Loucy (cell line): ENCODE data around the gene TEX55.

Source experiments
- H2AFZ ChIP-seq: fragments of 200-600 bp; sonication (generic); 2 replicates; pipeline ENCODE4 v1.6.0; 2016; ENCODE audit warnings: antibody characterized with exemption, mild to moderate bottlenecking, low read length, moderate library complexity
- H3F3A ChIP-seq: fragments of 200-600 bp; 2 replicates; pipeline ENCODE4 v1.6.0; 2016; ENCODE audit warnings: antibody characterized with exemption, low read depth, mild to moderate bottlenecking
- H3K27me3 ChIP-seq: fragments of 200-600 bp; sonication (generic); 2 replicates; pipeline ENCODE4 v1.6.1; 2014; ENCODE audit warnings: low read length, mild to moderate bottlenecking; ENCODE audit not compliant: insufficient read depth, poor library complexity, severe bottlenecking
- H3K36me3 ChIP-seq: fragments of 200-600 bp; sonication (generic); 2 replicates; pipeline ENCODE4 v1.6.1; 2016; ENCODE audit warnings: low read length; ENCODE audit not compliant: insufficient read depth
- H3K4me1 ChIP-seq: fragments of 200-600 bp; sonication (generic); 2 replicates; pipeline ENCODE4 v1.5.1; 2014; ENCODE audit warnings: low read length, mild to moderate bottlenecking; ENCODE audit not compliant: insufficient read depth, poor library complexity, severe bottlenecking
- H3K4me2 ChIP-seq: fragments of 200-600 bp; sonication (generic); 2 replicates; pipeline ENCODE4 v1.6.0; 2014; ENCODE audit warnings: antibody characterized with exemption, low read length, low read depth, mild to moderate bottlenecking; ENCODE audit not compliant: poor library complexity, severe bottlenecking
- H3K4me3 ChIP-seq: fragments of 200-600 bp; sonication (generic); 2 replicates; pipeline ENCODE4 v1.5.1; 2014; ENCODE audit warnings: low read length, mild to moderate bottlenecking, mixed read lengths; ENCODE audit not compliant: poor library complexity, severe bottlenecking
- H3K79me2 ChIP-seq: fragments of 200-600 bp; sonication (generic); 2 replicates; pipeline ENCODE4 v1.6.1; 2014; ENCODE audit warnings: low read length; ENCODE audit not compliant: insufficient read depth
- H3K9ac ChIP-seq: fragments of 200-600 bp; sonication (generic); 2 replicates; pipeline ENCODE4 v1.6.0; 2014; ENCODE audit warnings: mild to moderate bottlenecking, low read depth, low read length, moderate library complexity; ENCODE audit not compliant: poor library complexity, severe bottlenecking
- H3K9me2 ChIP-seq: fragments of 200-600 bp; sonication (generic); replicated peaks from 2 replicates; pipeline ENCODE4 v1.6.1; 2016; ENCODE audit warnings: low read depth, low read length, mixed read lengths
- H3K9me3 ChIP-seq: fragments of 200-600 bp; sonication (generic); 2 replicates; pipeline ENCODE4 v1.6.1; 2014; ENCODE audit warnings: mild to moderate bottlenecking, antibody characterized with exemption, low read length, low read depth; ENCODE audit not compliant: insufficient read depth
- H4K20me1 ChIP-seq: fragments of 200-600 bp; sonication (generic); 2 replicates; pipeline ENCODE4 v1.6.0; 2014; ENCODE audit warnings: antibody characterized with exemption, low read length, mild to moderate bottlenecking; ENCODE audit not compliant: insufficient read depth, poor library complexity, severe bottlenecking
- CTCF ChIP-seq: fragments of 200-600 bp; sonication (generic); conservative IDR thresholded peaks from 2 replicates; pipeline ENCODE4 v1.5.1; 2014; ENCODE audit warnings: mild to moderate bottlenecking, antibody characterized with exemption, low read length
- EZH2phosphoT487 ChIP-seq: fragments of 200-600 bp; IDR thresholded peaks from 2 replicates; pipeline ENCODE4 v1.6.1; 2018; ENCODE audit warnings: antibody characterized with exemption, mild to moderate bottlenecking, moderate library complexity, borderline replicate concordance

The TEX55 gene

GRCh38 chr3:119173325-119173724 is 27.4 kb downstream of the TEX55 start, which contains the start of gene UPK1B:
Gene UPK1B, plus strand, starts transcription at chr3:119173598. Its CDS starts 13,144 bp downstream, at chr3:119186742.
- H3K9me2 ChIP-seq: no peaks in the 10 kb centered on the region
- no peak for TF ChIP-seq EZH2phosphoT487
- TF ChIP-seq CTCF: no peak

GRCh38 chr3:119175872-119176756 is 30.1 kb downstream of the TEX55 start:
- no peaks in the 10 kb centered on the region for H3K36me3 ChIP-seq
- TF ChIP-seq EZH2phosphoT487: no peak
- TF ChIP-seq CTCF: no peak
- H3K79me2 ChIP-seq: no peaks in the 10 kb centered on the region
- H2AFZ ChIP-seq: no peak overlapping the region
- no peaks in the 10 kb centered on the region for H3K27me3 ChIP-seq
- no peak overlapping the region for H3K9ac ChIP-seq
- no peaks in the 10 kb centered on the region for H3K4me1 ChIP-seq
- no peaks in the 10 kb centered on the region for H3K9me2 ChIP-seq
- H3F3A ChIP-seq: no peaks in the 10 kb centered on the region
- no peaks in the 10 kb centered on the region for H4K20me1 ChIP-seq
- no peak overlapping the region for H3K4me3 ChIP-seq
- no peak overlapping the region for H3K4me2 ChIP-seq
- H3K9me3 ChIP-seq: no peaks in the 10 kb centered on the region

More at GRCh38 chr3:119173325-119173724, 27.4 kb downstream of the TEX55 start, which contains the start of gene UPK1B:
- H3K4me1 ChIP-seq: no peaks in the 10 kb centered on the region
- H3K27me3 ChIP-seq: no peaks in the 10 kb centered on the region
- no peak within 1 kb of the TSS for H3K4me2 ChIP-seq
- H3K36me3 ChIP-seq: no peaks in the 10 kb centered on the region
- no peaks in the 10 kb centered on the region for H3K9me3 ChIP-seq
- no peak within 1 kb of the TSS for H3K9ac ChIP-seq
- no peak within 1 kb of the TSS for H2AFZ ChIP-seq
- no peaks in the 10 kb centered on the region for H3F3A ChIP-seq
- no peaks in the 10 kb centered on the region for H3K79me2 ChIP-seq
- H4K20me1 ChIP-seq: no peaks in the 10 kb centered on the region
- no peak within 1 kb of the TSS for H3K4me3 ChIP-seq

GRCh38 chr3:119176778-119177177 is 30.8 kb downstream of the TEX55 start:
- H3F3A ChIP-seq: no peaks in the 10 kb centered on the region
- H2AFZ ChIP-seq: no peak overlapping the region
- H3K9me3 ChIP-seq: no peaks in the 10 kb centered on the region
- no peak overlapping the region for H3K4me3 ChIP-seq
- no peak overlapping the region for H3K9ac ChIP-seq
- no peak overlapping the region for H3K4me2 ChIP-seq
- no peaks in the 10 kb centered on the region for H3K4me1 ChIP-seq
- no peaks in the 10 kb centered on the region for H3K27me3 ChIP-seq
- no peak for TF ChIP-seq EZH2phosphoT487
- no peaks in the 10 kb centered on the region for H4K20me1 ChIP-seq
- H3K9me2 ChIP-seq: no peaks in the 10 kb centered on the region
- no peaks in the 10 kb centered on the region for H3K79me2 ChIP-seq
- H3K36me3 ChIP-seq: no peaks in the 10 kb centered on the region
